Adrenal gland (tissue), 12 donors: ENCODE data around the gene DHRS7B. TPM values are rescaled to one million over a fixed set of nuclear protein-coding genes. Genes with fewer than 3 reads are reported as not detected.

Experiments
- DNase-seq, 7 donors: peaks; one replicate each; pipeline ENCODE4 v3.0.0-alpha.2; 2019 to 2020
- H3K27ac ChIP-seq, 5 donors: fragments of 200-600 bp; sonication (generic) in 4 of 5; 1 replicate in 3 of 5; 2 replicates in 2 of 5; pipeline versions ENCODE4 v1.5.1 to v1.8.0; 2016 to 2020; ENCODE audit warnings: mild to moderate bottlenecking in 1 of 5
- H3K27me3 ChIP-seq: fragments of 200-600 bp; 2 replicates; pipeline ENCODE4 v1.8.0; 2021
- H3K36me3 ChIP-seq, 2 donors: fragments of 200-600 bp; replicated peaks in 1 of 2; 1 replicate in 1 of 2; 2 replicates in 1 of 2; pipeline versions ENCODE4 v1.5.1 to v1.8.0; 2018 to 2022
- H3K4me1 ChIP-seq, 2 donors: fragments of 200-600 bp; replicated peaks in 1 of 2; 1 replicate in 1 of 2; 2 replicates in 1 of 2; pipeline versions ENCODE4 v1.5.1 to v1.8.0; 2018 to 2021
- H3K4me3 ChIP-seq, 4 donors: fragments of 200-600 bp; sonication (generic) in 3 of 4; one replicate each; pipeline ENCODE4 v1.5.1; 2016 to 2018
- H3K9me3 ChIP-seq, 3 donors: fragments of 200-600 bp; sonication (generic) in 1 of 3; replicated peaks in 1 of 3; 1 replicate in 2 of 3; 2 replicates in 1 of 3; pipeline versions ENCODE4 v1.5.1 to v1.8.0; 2016 to 2021
- POLR2A ChIP-seq, 2 donors: fragments of 450-650 bp; IDR thresholded peaks; one replicate each; pipeline ENCODE4 v1.6.1; 2017; ENCODE audit warnings: antibody characterized with exemption in 2 of 2, mild to moderate bottlenecking in 2 of 2, moderate library complexity in 1 of 2
- WGBS, 4 donors: extraction: QIAGEN DNeasy Blood & Tissue Kit in 2 of 4; methylation state at CpG; one replicate each; pipeline versions ENCODE4 v1.1.5 to v1.1.7; 2013 to 2017; 5-methylcytosine and 5-hydroxymethylcytosine counted together
- intact Hi-C, 2 donors: fragments of 100-400 bp; cut with DNase I; formaldehyde crosslinking; loops; one replicate each; pipeline versions ENCODE4 v1.14.1 to v1.15.0; 2022 to 2023
- polyA plus RNA-seq, 3 donors: library from polyadenylated mRNA; stranded (reverse); fragments of 200-250 nt in 2 of 3; fragments of 350-450 nt in 1 of 3; fragmentation: Illumina TruSeq in 1 of 3; extraction: RNeasy Lipid Tissue Mini Kit (QIAGEN cat#74804) in 1 of 3; gene quantifications; one replicate each; pipeline ENCODE4 v1.2.3, GENCODE V29; 2013 to 2014
- total RNA-seq, 9 donors: library from RNA; depleted of rRNA in 4 of 9; stranded (reverse); fragments of >200 nt in 4 of 9; fragments of 120-200 nt in 1 of 9; fragmentation: NEBNext Ultra II Directional in 1 of 9; extraction: Animal tissue kit (Norgen Biotek cat#: 25700) in 1 of 9; gene quantifications; one replicate each; pipeline versions ENCODE4 v1.1.0 to v1.2.4, GENCODE V29; 2013 to 2023
- TF ChIP-seq, protein P1 (sequence below), 6 experiments: fragments of 450-650 bp in 4 of 6; fragments of 200-600 bp in 2 of 6; sonication (generic) in 1 of 6; IDR thresholded peaks; 1 replicate in 5 of 6; 2 replicates in 1 of 6; pipeline versions ENCODE4 v1.5.1 to v1.8.0; 2016 to 2021; ENCODE audit warnings: antibody characterized with exemption in 6 of 6, mild to moderate bottlenecking in 2 of 6, moderate library complexity in 1 of 6
- donor health status: healthy with polysubstance abuse.
- donor health status: Bipolar disorder and iron deficiency.
- donor health status: DM: yes; HTN: yes; CAD: no.
- donor health status: DM: no; HTN: no; CAD: no.
- donor health status: DM: no; HTN: no; CAD: no.
- donor health status: DM: yes; HTN: yes; CAD: no.

Gene DHRS7B
- total and polyA plus RNA-seq, 12 donors: 18.0 to 68.5 (median 40.8) TPM

DNA sequence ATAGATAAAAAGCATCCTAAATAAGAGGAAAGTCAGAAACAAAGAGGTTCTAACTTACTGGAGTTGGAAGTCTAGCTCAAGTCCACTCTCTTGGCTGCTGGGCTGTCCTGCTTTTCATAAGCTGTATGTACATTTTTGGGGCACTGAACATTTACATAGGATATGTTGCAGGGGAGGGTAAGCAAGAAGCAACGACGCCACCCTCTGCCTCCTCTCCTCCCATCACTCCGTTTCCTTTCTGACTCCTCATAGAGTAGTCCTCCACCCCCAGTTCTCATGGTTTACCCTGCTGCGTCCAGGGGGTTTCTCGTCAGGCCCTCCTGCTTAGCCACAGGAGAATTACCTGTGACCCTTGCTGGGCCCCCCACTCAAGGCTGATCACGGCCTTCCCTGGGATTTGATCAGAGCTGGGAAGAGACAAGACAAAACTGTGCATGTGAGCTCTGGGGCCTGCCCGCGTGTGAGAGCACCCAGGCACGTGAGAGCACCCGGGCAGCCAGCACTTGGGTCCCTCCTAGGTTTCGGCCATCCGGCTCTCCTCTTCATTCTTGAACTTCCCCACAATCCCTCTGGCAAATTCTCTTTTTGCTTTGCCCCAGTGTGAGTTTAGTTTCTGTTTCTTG is 50.1 kb downstream of the DHRS7B start:
- no peaks in the 10 kb centered on the region for H3K36me3 ChIP-seq
- no peak overlapping the region for H3K4me3 ChIP-seq
- intact Hi-C loops: no loop called here
- no peak for TF ChIP-seq POLR2A (IDR thresholded peaks at IDR 0.05)
- TF ChIP-seq, protein P1, sequence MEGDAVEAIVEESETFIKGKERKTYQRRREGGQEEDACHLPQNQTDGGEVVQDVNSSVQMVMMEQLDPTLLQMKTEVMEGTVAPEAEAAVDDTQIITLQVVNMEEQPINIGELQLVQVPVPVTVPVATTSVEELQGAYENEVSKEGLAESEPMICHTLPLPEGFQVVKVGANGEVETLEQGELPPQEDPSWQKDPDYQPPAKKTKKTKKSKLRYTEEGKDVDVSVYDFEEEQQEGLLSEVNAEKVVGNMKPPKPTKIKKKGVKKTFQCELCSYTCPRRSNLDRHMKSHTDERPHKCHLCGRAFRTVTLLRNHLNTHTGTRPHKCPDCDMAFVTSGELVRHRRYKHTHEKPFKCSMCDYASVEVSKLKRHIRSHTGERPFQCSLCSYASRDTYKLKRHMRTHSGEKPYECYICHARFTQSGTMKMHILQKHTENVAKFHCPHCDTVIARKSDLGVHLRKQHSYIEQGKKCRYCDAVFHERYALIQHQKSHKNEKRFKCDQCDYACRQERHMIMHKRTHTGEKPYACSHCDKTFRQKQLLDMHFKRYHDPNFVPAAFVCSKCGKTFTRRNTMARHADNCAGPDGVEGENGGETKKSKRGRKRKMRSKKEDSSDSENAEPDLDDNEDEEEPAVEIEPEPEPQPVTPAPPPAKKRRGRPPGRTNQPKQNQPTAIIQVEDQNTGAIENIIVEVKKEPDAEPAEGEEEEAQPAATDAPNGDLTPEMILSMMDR (IDR thresholded peaks at IDR 0.05): no peak
- DNase-seq: peak in 2 of 7 donors; percentile 12 to 18
- H3K4me1 ChIP-seq: peaks cover 0 to 1% of the 10 kb centered on the region in 2 donors
- H3K9me3 ChIP-seq: no peaks in the 10 kb centered on the region
- H3K27me3 ChIP-seq: no peaks in the 10 kb centered on the region
- WGBS, 4 donors: 83 to 94% (median 85%) methylated on average over 12 of the region's 12 CpGs
- no peak overlapping the region for H3K27ac ChIP-seq

DNA sequence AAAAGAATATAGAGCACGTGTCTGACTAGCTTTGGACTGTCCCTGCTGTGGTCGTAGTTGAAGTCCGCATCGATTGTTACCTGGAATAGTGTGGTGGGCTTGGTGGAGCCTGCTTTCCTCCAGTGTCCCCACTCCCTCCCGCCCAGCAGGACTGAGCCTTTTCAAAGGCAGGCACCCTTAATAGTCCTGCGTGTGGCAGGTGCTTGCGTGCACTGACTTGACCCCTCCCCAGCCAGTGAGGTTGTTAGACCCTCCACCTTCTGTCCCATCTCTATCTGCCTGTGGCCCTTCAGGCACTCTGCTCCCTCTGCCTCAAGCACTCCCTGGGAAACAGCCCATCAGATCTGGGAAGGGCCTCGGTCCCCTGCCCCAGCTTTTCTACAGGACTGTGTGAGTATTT is 50.6 kb downstream of the DHRS7B start:
- DNase-seq: peak in 3 of 7 donors; percentile 10 to 31 (median 11)
- whole genome bisulfite sequencing, 4 donors: 97 to 99% (median 98%) methylated on average over 8 of the region's 8 CpGs
- intact Hi-C loops: no loop called here

DNA sequence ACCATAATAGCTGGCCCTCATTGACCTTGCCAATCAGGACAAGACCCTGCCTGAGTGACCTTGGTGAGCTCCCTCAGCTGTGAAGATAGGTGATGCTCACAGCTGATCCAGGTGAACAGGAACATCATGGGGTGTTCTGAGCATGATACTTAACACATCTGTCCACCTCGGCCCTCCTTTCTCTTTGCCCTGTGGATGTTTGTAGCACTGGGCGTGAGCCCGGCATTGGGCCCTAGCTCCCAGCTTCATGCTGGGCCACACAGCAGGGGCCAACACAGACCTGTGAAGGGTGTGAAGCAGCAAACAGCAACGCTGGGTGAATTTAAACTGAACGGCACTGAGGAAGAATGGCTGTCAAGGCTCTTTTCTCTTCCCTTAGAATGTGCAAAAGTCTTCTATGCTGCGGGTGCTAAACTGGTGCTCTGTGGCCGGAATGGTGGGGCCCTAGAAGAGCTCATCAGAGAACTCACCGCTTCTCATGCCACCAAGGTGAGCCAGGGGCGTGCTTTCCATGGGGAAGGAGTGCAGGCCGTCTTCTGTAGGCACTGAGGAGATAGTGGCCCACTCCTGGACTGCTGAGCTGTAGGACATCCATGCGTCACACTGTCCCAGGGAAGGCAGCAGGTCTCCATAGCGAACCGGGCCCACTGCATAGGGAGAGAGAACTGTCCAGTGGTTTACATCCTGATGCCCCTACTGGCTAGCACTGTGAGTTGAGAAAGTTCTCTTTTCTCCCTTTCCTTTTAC is 51.3 kb downstream of the DHRS7B start:
- no peaks in the 10 kb centered on the region for H3K36me3 ChIP-seq
- intact Hi-C loops: no loop called here
- H3K4me1 ChIP-seq: no peaks in the 10 kb centered on the region
- DNase-seq: peak in 3 of 7 donors; percentile 10 to 35 (median 14)
- H3K9me3 ChIP-seq: no peaks in the 10 kb centered on the region
- H3K4me3 ChIP-seq: no peak overlapping the region
- no peak overlapping the region for H3K27ac ChIP-seq
- no peak for TF ChIP-seq POLR2A (IDR thresholded peaks at IDR 0.05)
- TF ChIP-seq, protein P1 (IDR thresholded peaks at IDR 0.05): no peak
- WGBS, 4 donors: 93 to 96% (median 94%) methylated on average over 13 of the region's 13 CpGs
- no peaks in the 10 kb centered on the region for H3K27me3 ChIP-seq

More for the DNA sequence above, 50.6 kb downstream of the DHRS7B start:
- Histone ChIP-seq H3K27ac (no peak overlapping the region), H3K4me3 (no peak overlapping the region), H3K36me3 (no peaks in the 10 kb centered on the region), H3K27me3 (no peaks in the 10 kb centered on the region), H3K9me3 (no peaks in the 10 kb centered on the region), H3K4me1 (no peaks in the 10 kb centered on the region)
- TF ChIP-seq, protein P1 (IDR thresholded peaks at IDR 0.05): no peak
- no peak for TF ChIP-seq POLR2A (IDR thresholded peaks at IDR 0.05)

DNA sequence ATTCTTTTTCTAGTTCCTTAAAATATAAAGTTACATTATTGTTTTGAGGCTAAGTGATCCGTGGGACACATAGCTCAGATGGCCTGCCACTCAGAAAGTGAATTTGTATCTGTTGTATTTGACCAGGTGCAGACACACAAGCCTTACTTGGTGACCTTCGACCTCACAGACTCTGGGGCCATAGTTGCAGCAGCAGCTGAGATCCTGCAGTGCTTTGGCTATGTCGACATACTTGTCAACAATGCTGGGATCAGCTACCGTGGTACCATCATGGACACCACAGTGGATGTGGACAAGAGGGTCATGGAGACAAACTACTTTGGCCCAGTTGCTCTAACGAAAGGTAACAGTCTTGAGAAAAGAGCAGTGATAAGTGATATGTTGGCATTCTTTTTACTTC is 56.7 kb downstream of the DHRS7B start:
- Histone ChIP-seq H3K4me1 (no peaks in the 10 kb centered on the region), H3K27ac (no peak overlapping the region), H3K27me3 (no peaks in the 10 kb centered on the region), H3K9me3 (no peaks in the 10 kb centered on the region), H3K36me3 (peaks cover 0 to 17% of the 10 kb centered on the region in 2 donors), H3K4me3 (no peak overlapping the region)
- TF ChIP-seq POLR2A (IDR thresholded peaks at IDR 0.05): no peak
- TF ChIP-seq, protein P1 (IDR thresholded peaks at IDR 0.05): no peak
- intact Hi-C loops: no loop called here
- 79 to 84% (median 80%) methylated on average over 5 of the region's 5 CpGs for WGBS, 4 donors
- DNase-seq: no peak
